Caco-2 (cell line): ENCODE results near the gene GINS2. TPM values are rescaled to one million over a fixed set of nuclear protein-coding genes. Genes with fewer than 3 reads are reported as not detected.

Source experiments
- BruUV-seq: library from RNA; stranded (reverse); fragments of 400-500 nt; replicated peaks from 2 replicates; lab custom pipeline; 2021; lab: Mats Ljungman, UMichigan
- CTCF ChIA-PET: fragments of 300-600 bp; sonication (Branson Sonifier 250); formaldehyde crosslinking; loops from one replicate; lab custom pipeline; 2022; ENCODE audit warnings: antibody characterized with exemption; lab: Charles Lee
- POLR2A ChIA-PET: fragments of 300-600 bp; sonication (Branson Sonifier 250); formaldehyde crosslinking; loops from one replicate; lab custom pipeline; 2022; ENCODE audit warnings: antibody characterized with exemption; lab: Charles Lee
- DNase-seq, 2 experiments: peaks; one replicate each; pipeline versions ENCODE4 v3.0.0 to v3.0.0-alpha.2; 2020 to 2022
- H3K27me3 ChIP-seq: replicated peaks from 2 replicates; pipeline ENCODE4 v1.6.0; 2011; ENCODE audit warnings: low read length; ENCODE audit not compliant: control insufficient read depth, insufficient read depth
- H3K36me3 ChIP-seq: 2 replicates; pipeline ENCODE4 v1.5.1; 2011; ENCODE audit warnings: low read length; ENCODE audit not compliant: control insufficient read depth, insufficient read depth
- H3K4me1 ChIP-seq: fragments of 250-450 bp; sonication (Bioruptor Pico); 2 replicates; pipeline ENCODE4 v1.5.1; 2020; ENCODE audit warnings: mild to moderate bottlenecking
- H3K4me3 ChIP-seq: 2 replicates; pipeline ENCODE4 v1.5.1; 2011; ENCODE audit warnings: low read depth, mild to moderate bottlenecking, control low read depth, low read length
- H3K9me3 ChIP-seq: fragments of 250-450 bp; sonication (Bioruptor Pico); 2 replicates; pipeline ENCODE4 v1.5.1; 2020; ENCODE audit warnings: mild to moderate bottlenecking, moderate library complexity
- H3K27ac Mint-ChIP-seq: one replicate; pipeline ENCODE4 v1.8.0; 2022; ENCODE audit warnings: mixed read lengths; ENCODE audit not compliant: unreplicated experiment
- H3K27me3 Mint-ChIP-seq: one replicate; pipeline ENCODE4 v1.8.0; 2022; ENCODE audit warnings: mixed read lengths; ENCODE audit not compliant: insufficient read depth, unreplicated experiment
- H3K36me3 Mint-ChIP-seq: one replicate; pipeline ENCODE4 v1.8.0; 2022; ENCODE audit warnings: mild to moderate bottlenecking, mixed read lengths; ENCODE audit not compliant: insufficient read depth, unreplicated experiment
- H3K4me1 Mint-ChIP-seq: one replicate; pipeline ENCODE4 v1.8.0; 2022; ENCODE audit warnings: low read depth, mixed read lengths; ENCODE audit not compliant: unreplicated experiment
- H3K4me3 Mint-ChIP-seq: one replicate; pipeline ENCODE4 v1.8.0; 2022; ENCODE audit warnings: mild to moderate bottlenecking, moderate library complexity, mixed read lengths; ENCODE audit not compliant: unreplicated experiment
- H3K9me3 Mint-ChIP-seq: one replicate; pipeline ENCODE4 v1.8.0; 2022; ENCODE audit warnings: mixed read lengths; ENCODE audit not compliant: unreplicated experiment
- intact Hi-C: fragments of 100-400 bp; cut with micrococcal nuclease; formaldehyde crosslinking; loops from one replicate; pipeline ENCODE4 v1.10.0; 2022; ENCODE audit not compliant: unreplicated experiment
- total RNA-seq: library from RNA; stranded (reverse); gene quantifications from 2 replicates; pipeline ENCODE4 v1.2.3, GENCODE V29; 2022
- TF ChIP-seq, protein P1 (sequence below), 2 experiments: fragments of 200-600 bp in 1 of 2; IDR thresholded peaks; 1 replicate in 1 of 2; 2 replicates in 1 of 2; pipeline versions ENCODE4 v1.5.1 to v1.8.0; 2011 to 2022; ENCODE audit warnings: antibody characterized with exemption in 1 of 2, control low read depth in 1 of 2, inconsistent platforms in 1 of 2, low read depth in 1 of 2, low read length in 1 of 2, mild to moderate bottlenecking in 1 of 2, moderate library complexity in 1 of 2; ENCODE audit not compliant: insufficient read depth in 1 of 2, severe bottlenecking in 1 of 2, unreplicated experiment in 1 of 2

The GINS2 gene
- total RNA-seq, 1 experiment from 2014 or later = 62.9 TPM

DNA sequence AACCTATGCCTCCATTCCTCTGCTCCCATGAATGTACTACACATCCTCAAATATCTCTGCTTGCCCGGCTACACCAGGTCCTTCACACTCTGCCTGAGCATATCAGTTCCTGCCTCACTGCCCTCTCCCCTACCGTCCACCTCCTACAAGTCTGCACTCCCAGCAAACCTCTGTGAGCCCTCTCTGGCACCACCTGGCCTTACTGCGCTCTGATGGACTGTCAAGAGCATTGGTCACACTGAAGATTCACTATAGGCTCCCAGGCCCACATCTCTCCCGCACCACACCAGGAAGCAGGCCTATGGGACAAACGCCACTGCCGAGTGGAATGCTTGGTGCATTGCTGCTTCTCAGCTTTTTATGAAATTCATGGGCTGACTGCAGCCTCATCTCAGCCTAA lies 8.9 kb downstream of the GINS2 start:
- no peaks in the 10 kb centered on the region for H3K27me3 ChIP-seq
- H3K36me3 ChIP-seq = peaks cover 8% of the 10 kb centered on the region
- Mint-ChIP-seq H3K27me3 (no peaks in the 10 kb centered on the region), H3K27ac (peak overlapping the region; percentile 34), H3K36me3 (peaks cover 80% of the 10 kb centered on the region), H3K9me3 (no peaks in the 10 kb centered on the region), H3K4me1 (peaks cover 30% of the 10 kb centered on the region), H3K4me3 (peak overlapping the region; percentile 13)
- ChIA-PET CTCF (interaction anchor here (1.8 kb wide), 1 partner anchor 38 kb away, joined by 10 read pairs; no protein-coding TSS in a partner anchor), POLR2A (no interaction called here)
- intact Hi-C loops = no loop called here
- H3K4me3 ChIP-seq = no peak overlapping the region
- peaks cover 11% of the 10 kb centered on the region for H3K4me1 ChIP-seq
- DNase-seq = no peak
- TF ChIP-seq, protein P1, sequence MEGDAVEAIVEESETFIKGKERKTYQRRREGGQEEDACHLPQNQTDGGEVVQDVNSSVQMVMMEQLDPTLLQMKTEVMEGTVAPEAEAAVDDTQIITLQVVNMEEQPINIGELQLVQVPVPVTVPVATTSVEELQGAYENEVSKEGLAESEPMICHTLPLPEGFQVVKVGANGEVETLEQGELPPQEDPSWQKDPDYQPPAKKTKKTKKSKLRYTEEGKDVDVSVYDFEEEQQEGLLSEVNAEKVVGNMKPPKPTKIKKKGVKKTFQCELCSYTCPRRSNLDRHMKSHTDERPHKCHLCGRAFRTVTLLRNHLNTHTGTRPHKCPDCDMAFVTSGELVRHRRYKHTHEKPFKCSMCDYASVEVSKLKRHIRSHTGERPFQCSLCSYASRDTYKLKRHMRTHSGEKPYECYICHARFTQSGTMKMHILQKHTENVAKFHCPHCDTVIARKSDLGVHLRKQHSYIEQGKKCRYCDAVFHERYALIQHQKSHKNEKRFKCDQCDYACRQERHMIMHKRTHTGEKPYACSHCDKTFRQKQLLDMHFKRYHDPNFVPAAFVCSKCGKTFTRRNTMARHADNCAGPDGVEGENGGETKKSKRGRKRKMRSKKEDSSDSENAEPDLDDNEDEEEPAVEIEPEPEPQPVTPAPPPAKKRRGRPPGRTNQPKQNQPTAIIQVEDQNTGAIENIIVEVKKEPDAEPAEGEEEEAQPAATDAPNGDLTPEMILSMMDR (IDR thresholded peaks at IDR 0.05; ENCODE audit: insufficient read depth in 1 of 2, low read depth in 1 of 2, low read length in 1 of 2, severe bottlenecking in 1 of 2, unreplicated experiment in 1 of 2) = no peak
- BruUV-seq = no TSS peak
- no peaks in the 10 kb centered on the region for H3K9me3 ChIP-seq

DNA sequence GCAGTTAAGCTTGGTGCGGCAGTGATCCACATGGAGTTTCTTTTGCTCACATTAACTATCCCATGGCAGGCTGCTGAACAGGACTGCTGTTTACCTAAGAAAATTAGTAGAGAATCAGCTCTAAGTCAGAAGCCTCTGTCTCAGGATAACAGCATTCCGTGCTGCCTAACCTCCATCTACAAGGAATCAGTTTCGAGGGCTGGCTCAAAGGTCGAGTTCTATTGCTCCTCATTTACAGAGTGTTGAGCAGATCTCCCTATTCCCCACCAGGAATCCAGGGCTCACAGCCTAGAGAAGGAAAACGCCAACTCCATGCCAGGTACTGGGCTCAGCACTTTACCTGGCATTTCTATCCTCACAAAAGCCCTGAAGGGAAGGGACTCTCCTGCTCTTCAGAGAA lies 9.9 kb downstream of the GINS2 start:
- Mint-ChIP-seq H3K4me3 (no peak overlapping the region), H3K4me1 (peaks cover 30% of the 10 kb centered on the region), H3K27ac (peak overlapping the region; percentile 34), H3K27me3 (no peaks in the 10 kb centered on the region), H3K36me3 (peaks cover 82% of the 10 kb centered on the region), H3K9me3 (no peaks in the 10 kb centered on the region)
- H3K27me3 ChIP-seq = no peaks in the 10 kb centered on the region
- H3K4me1 ChIP-seq = peaks cover 11% of the 10 kb centered on the region
- TF ChIP-seq, protein P1 (IDR thresholded peaks at IDR 0.05; ENCODE audit: insufficient read depth in 1 of 2, low read depth in 1 of 2, low read length in 1 of 2, severe bottlenecking in 1 of 2, unreplicated experiment in 1 of 2) = no peak
- ChIA-PET POLR2A (interaction anchor here (1.0 kb wide), 1 partner anchor 9 kb away, joined by 3 read pairs; the partner anchor contains the start of gene GINS2), CTCF (interaction anchor here (0.5 to 1.8 kb wide), 5 partner anchors 31 to 78 kb away, joined by 3 to 10 read pairs (median 3); no protein-coding TSS in a partner anchor)
- BruUV-seq = no TSS peak
- no peaks in the 10 kb centered on the region for H3K9me3 ChIP-seq
- H3K4me3 ChIP-seq = no peak overlapping the region
- peaks cover 15% of the 10 kb centered on the region for H3K36me3 ChIP-seq
- intact Hi-C loops = no loop called here
- peak in 1 of 2 experiments; percentile 48 for DNase-seq

DNA sequence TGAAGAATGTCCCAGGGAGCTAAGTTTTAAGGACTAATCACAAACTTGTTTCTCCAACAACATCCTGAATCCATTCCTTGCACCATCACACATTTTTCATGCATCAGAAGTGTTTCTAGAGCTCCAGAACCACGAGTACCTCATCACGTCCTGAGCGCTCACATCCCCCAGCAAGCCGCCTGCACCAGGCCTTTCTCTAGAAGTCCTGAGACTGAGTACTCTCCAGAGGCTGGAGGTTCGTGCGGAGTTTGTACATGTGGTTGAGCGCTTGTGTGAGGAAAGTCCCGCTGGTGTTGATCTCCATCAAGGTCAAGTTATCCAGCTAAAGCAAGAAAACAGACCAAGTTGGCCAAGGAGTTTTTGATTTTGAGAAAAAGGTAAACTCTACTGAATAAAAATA lies 10.7 kb downstream of the GINS2 start:
- no peak for DNase-seq
- Mint-ChIP-seq H3K4me3 (no peak overlapping the region), H3K9me3 (no peaks in the 10 kb centered on the region), H3K27ac (no peak overlapping the region), H3K36me3 (peaks cover 83% of the 10 kb centered on the region), H3K4me1 (peaks cover 23% of the 10 kb centered on the region), H3K27me3 (no peaks in the 10 kb centered on the region)
- Histone ChIP-seq H3K4me3 (no peak overlapping the region), H3K27me3 (no peaks in the 10 kb centered on the region), H3K9me3 (no peaks in the 10 kb centered on the region), H3K4me1 (peaks cover 11% of the 10 kb centered on the region; the same call in 1 of the 2 replicates), H3K36me3 (peaks cover 17% of the 10 kb centered on the region)
- CTCF ChIA-PET = interaction anchor here (1.3 to 1.8 kb wide), 2 partner anchors 40 to 82 kb away, joined by 4 to 6 read pairs; no protein-coding TSS in a partner anchor
- TSS peak; percentile 61 for BruUV-seq
- intact Hi-C loops = no loop called here
- POLR2A ChIA-PET = no interaction called here
- TF ChIP-seq, protein P1 (IDR thresholded peaks at IDR 0.05; ENCODE audit: insufficient read depth in 1 of 2, low read depth in 1 of 2, low read length in 1 of 2, severe bottlenecking in 1 of 2, unreplicated experiment in 1 of 2) = no peak
